ENCODE data around the gene VPS52. TPM values are rescaled to one million over a fixed set of nuclear protein-coding genes. Genes with fewer than 3 reads are reported as not detected.

The VPS52 gene, protein sequence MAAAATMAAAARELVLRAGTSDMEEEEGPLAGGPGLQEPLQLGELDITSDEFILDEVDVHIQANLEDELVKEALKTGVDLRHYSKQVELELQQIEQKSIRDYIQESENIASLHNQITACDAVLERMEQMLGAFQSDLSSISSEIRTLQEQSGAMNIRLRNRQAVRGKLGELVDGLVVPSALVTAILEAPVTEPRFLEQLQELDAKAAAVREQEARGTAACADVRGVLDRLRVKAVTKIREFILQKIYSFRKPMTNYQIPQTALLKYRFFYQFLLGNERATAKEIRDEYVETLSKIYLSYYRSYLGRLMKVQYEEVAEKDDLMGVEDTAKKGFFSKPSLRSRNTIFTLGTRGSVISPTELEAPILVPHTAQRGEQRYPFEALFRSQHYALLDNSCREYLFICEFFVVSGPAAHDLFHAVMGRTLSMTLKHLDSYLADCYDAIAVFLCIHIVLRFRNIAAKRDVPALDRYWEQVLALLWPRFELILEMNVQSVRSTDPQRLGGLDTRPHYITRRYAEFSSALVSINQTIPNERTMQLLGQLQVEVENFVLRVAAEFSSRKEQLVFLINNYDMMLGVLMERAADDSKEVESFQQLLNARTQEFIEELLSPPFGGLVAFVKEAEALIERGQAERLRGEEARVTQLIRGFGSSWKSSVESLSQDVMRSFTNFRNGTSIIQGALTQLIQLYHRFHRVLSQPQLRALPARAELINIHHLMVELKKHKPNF
- 62.5 TPM for total RNA-seq

DNA sequence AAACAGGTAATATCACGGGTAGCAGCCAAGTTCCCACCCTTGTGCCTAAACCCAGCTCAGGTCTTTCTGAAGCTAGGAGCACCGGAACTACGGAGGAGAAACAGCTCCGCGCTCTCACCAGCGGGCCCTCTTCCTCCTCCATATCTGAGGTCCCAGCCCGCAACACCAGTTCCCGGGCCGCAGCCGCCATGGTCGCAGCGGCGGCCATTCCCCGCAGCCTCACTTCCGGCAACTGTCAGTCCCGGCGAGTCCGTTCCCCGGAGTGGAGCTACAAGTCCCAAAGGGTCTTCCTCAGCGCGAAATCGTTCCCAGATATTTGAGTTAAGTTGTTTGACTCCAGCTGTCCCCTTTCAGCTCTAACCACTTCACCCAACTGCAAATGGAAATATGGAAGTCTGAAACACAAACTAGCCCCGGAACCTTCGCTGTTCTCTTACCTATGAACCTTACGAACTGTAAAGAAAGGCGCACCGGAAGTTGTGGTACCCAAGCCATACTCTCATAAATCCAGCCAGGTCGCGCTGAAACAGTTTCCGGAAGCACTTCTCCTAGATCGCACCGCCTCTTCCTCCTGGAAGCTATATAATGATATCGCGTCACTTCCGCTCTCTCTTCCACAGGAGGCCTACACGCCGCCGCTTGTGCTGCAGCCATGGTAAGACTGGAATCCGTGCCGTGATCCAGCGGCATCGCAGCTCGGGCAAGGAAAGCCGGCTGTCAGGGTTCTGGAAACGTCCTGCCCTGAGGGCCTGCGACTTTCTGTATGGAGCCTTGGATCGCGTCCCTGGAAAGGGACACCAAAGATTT lies at the start of gene VPS52, which contains the start of gene RPS18:
TSS of gene VPS52 (minus strand) at position 409 of the 807 bp plus-strand sequence. CDS start at position 208, 201 bp downstream.
TSS of gene RPS18 (plus strand) at position 608 of the 807 bp plus-strand sequence. CDS start at position 653, 45 bp downstream.
- DNase-seq (ENCODE audit: low spot score) = peak; percentile 98

DNA sequence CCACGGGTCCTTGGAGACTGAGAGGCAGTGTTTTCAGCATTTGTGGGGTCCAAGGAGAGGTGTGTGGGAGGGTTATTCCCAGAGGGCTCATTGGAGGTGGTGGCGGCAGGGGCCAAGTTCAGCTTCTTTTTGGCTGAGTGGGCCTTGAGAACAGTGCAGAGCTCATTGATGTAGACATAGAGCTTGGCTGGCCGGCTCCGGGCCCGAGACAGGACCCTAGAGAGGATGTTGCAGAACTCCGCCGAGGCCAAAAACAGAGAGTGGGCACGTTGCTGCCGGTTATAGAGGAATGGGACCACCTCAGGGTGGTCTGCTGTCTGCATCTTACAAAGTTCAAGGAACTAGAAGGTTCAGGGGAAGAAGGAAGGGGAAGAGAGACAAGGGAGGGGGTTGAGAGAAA lies 49.6 kb upstream of the VPS52 start:
- DNase-seq (ENCODE audit: low spot score) = no peak

DNA sequence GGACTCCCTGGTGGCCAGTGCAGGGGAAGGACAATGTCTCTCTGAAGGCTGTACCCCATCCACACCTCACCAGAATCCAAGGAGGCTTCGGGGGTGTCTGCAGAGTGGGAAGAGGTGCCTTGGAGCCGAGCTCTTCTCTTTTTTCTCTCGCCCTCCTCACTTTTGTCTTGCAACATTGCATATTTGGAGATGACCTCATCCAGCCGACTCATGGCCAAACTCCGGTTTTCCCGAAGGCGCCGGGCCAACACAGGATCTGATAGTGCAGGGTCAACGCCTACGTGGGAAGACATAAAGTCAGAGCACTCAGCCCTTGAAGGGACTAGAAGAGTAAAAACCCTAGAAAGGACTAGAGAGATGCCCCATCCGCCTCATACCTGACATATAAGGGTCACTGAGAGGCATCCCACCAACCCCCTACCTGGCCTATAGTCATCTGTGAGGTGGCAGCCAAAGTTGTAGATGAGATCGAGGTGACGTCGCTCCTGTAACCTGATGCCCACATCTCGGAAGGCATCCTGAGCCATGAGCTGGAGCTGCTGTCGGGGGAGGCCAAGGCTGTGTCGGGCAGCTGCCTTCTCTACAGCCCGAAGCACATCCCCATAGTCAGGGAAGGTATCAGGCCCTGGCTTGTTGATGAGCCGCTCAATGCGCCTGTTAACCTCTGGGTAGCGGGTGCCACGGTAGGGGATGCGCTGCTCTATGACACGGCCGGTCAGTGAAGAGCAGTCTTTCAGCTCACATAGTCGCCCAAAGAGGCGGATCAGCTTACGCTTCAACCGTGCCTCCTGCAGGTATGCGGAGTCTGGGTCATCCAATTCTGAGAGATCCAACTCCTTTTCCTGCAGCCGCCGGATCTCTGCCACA lies 48.9 kb upstream of the VPS52 start:
- DNase-seq (ENCODE audit: low spot score) = no peak

DNA sequence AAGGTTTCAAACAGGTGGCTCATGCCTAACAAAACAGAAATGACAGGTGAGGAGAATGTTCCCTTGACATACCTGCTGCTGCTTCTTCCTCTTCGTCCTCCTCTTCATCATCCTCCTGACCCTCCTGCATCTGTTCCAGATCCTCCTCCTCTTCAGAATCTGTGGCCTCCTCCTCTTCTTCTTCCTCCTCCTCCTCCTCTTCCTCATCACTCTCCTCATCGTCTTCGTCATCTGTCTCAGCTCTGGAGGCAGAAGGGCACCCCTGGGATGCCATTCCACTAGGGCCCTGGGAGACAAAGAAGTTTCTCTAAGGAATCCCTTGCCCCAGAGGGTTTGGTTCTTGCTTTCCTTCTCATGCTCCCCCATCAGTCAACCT lies 48.3 kb upstream of the VPS52 start:
- no peak for DNase-seq (ENCODE audit: low spot score)

DNA sequence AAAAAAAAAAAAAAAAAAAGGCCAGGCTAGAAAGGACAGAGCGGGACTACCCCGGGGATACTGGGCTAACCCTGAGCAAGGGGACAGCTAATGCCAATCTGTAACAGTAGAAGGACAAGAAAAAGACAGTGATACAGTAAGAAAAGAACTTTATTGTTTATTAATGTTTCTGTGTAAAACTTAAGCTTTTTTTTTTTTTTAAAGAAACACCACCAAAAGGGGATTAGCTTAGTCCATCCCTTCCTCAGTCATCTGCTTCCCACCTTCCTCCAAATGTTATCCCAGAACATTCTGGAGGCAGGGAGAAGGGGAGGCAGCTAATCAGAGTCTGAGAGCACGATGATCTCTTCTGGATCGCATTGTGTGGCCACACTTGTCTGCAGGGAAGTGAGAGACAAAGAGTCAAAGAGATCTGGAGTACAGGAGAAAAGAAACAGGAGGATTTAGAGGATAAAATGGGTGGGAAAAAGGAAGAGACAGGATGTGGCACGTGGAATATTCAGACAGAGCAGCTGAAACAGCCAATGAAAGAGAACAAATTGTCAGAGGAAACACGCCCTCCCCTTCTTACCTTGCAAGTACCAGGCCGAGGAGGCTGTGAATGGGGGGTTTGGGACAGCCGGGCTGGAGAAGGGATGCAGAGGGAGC lies 46.9 kb upstream of the VPS52 start:
- no peak for DNase-seq (ENCODE audit: low spot score)

DNA sequence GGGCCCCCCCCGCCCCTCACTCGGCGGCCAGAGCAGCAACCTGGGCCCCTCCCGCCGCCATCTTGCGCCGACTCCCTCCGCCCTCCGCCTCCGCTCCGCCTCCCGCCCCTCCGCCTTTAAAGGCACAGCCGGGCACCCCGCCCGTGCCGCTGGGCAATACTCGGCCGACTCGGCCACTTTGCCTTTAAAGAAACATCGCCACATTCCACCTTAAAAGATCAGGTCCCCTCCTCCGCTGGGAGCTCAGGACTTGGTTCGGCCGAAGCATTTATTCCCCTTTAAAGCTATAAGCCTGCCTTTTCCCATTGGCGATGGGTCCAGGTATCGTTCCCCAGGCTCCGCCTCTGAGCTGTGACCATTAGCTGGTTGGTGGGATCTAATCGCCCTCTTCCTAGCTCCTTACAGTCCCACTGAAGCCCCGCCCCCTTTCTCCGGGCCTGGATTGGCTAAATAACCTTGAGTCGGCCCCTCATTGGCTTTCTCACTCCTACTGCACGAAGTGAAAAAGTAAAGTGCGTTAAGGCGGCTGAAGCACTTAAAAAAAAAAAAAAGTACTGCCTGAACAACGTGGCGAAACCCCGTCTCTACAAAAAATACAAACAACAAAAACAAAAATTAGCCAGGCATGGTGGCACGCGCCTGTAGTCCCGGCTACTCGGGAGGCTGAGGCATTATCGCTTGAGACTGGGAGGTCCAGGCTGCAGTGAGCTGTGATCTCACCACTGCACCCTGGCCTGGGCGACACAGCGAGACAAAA lies 46.2 kb upstream of the VPS52 start, which contains the start of gene ZBTB22:
TSS of gene ZBTB22 (minus strand) at position 76 of the 757 bp plus-strand sequence. CDS start 828 bp downstream, outside the sequence.
- DNase-seq (ENCODE audit: low spot score) = peak; percentile 99

DNA sequence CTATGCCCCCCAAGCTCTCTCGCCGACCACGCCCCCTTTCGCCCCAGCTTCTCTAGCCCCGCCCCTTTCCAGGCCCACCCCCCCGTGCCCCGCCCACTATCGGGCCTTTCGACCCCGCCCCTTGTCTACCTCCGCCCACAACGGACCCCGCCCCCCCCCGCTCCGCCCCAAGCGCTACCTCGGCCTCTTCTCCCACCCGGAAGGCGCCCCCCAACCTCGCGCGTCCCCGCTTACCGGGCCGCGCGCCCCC lies 45.7 kb upstream of the VPS52 start:
- DNase-seq (ENCODE audit: low spot score) = peak; percentile 30

DNA sequence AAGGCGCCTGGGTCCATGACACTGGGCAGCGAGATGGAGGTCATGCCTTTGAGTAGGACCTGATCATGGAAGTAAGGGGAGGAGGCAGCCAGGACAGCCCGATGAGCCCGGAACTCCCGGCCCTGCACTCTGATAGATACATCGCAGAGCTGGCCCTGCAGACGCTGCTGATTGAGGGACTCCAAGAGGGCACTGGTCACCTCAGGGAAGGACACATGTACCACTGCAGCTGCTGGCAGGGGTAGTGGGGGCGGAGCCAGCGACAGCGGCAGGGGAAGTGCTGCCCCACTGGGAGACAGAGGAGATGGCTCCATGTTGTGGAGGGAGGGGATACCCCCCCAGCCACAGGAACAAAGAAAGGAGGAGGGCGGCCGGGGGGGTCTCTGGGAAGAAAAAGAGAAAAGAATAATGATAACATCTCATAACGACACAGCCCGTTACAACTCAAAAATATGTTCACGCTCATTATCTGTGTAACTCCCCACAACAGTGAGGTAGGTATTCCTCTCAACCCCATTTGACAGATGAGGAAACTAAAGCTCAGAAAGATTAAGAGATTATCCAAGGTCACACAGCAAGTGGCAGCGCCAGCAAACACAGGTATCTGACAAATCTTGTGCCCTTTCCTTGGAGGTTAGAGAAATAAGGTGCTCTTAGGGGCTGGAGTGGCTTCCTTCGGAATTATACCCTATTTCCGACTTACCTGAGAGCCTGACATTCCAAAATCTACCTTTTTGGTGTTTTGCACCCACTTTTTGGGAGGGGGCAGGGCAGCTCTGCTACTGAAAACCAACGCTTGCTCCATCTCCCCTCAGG lies 45.1 kb upstream of the VPS52 start:
- no peak for DNase-seq (ENCODE audit: low spot score)

DNA sequence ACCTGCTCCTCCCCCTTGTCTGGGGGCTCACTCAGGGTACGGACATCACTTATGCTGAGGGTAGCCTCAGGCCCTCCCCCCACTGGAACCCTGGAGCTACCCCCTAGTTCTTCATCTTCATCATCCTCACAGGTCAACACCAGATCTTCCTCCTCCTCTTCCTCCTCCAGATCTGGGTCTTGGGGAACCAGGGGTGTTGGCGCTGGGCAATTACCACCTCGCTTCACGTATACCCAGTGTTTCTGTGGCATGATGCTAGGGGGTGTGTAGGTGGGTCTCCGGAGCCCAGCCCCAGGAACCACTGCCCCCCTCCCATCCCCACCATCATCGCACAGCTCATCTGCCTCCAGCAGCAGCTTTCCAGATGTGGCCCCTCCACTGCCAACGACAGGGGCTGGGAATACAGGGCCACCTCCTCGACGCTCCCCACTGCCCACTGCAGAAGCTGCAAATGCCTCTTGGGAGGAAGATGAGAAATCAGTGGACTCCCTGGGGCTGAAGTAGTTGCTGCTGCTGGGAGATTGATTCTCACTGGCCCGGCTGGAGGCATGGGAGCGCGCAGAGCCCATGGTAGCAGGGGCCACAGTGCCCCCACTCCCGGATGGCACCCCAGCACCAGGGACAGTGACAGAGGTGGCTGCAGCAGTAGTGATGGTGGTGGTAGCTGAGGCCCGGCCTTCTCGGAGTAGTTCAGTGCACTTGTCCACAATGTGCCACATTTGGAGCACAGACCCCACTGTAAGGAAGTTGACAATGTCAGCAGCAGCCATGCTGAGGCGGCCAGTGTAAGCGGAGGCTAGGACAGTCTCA lies 44.3 kb upstream of the VPS52 start:
- DNase-seq (ENCODE audit: low spot score) = no peak

DNA sequence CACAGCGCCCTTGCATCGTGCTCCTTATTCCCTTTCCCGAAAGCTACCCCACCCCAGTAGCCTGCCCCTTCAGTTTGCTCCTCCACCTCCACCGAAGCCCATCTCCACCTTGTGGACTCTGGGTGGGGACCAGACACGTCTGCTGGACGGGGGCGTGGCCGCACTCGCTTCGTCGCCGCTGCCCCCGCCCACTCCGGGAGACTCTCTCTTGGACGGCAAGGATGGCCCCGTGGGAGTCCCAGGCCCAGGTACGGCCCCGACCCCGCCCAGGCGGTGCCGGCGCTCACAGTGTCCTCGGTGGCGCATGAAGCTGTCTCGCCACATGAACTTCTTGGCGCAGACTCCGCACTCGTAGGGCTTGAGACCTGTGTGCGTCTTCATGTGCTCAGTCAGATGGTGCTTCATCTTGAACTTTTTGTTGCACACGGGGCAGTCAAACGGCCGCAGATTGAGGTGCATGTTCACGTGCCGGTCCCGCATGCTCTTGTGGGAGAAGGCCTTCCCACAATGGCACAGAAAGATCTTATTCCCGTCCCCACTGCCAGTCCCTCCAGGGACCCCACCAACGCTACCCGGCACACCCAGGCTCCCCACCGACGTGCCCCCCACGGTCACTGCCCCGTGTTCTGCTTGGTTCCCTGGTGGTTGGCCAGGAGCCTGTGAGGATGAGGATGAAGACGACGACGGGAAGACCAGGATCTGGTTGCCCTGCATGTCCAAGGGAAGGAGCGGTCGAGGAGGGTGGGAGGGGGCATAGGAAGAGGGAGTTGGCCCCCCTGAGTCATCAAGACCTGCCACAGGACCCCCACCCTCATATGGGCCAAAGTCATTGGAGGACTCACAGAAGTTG lies 43.5 kb upstream of the VPS52 start:
- DNase-seq (ENCODE audit: low spot score) = peak; percentile 43

DNA sequence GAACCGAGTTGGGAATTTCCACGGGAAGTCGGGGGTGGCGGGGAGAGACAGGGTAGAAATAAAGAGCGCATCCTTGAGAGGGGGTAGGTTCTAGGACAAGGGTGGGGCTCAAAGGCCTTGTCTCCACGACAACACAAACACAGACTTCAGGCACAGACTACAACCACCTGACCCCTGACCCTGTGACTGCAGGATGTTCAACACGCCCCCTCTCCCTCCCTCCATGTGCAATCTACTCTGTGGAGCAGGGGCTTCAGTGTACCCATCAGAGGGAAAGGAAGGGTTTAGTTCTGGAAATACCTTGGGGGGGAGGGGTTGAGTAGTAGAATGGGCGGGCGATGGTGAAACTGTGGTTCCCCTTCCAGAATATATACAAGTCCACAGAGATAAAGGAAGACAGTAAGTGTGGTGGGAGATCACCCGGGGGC lies 42.9 kb upstream of the VPS52 start:
- DNase-seq (ENCODE audit: low spot score) = peak; percentile 58

DNA sequence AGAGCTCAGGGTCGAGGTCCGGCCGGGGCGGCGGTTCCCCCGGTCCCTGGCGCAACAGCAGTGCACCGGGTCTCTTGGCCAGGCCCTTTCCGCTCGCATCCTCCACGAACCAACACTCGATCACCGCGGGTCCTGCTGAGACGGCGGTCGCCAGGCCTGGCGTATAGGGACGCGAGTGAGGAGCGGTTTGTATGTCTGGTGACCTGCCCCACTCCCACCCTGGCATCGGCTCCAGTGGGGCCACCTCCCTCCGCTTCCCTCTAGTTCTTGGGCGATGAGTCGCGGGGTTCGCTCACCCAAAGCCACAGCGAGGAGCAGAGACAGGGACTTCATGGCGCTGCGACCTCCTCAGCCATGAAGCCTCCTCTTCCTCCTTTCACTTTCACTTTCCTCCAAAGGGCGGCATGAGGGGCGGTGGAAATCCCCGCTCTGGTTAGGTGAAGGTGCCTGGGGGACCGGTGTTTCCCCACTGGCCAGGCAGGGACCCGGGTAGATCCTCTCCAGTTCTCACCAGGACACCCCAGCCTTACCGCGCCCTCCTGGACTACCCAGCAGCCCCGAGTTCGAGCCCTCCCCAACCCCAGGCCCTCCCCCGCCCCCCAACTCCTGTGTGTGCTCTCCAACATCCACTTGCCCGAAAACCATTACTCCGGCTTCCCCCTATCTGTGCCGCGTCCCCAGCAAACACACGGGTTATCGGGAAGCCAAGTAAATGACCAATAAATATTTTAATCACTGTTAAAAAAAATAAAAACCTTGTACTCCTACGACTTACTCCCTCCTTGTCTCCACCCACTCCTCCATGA lies 42.2 kb upstream of the VPS52 start, which contains the start of gene TAPBP:
TSS of gene TAPBP (minus strand) at position 370 of the 806 bp plus-strand sequence. CDS start at position 333, 37 bp downstream.
- peak; percentile 48 for DNase-seq (ENCODE audit: low spot score)

DNA sequence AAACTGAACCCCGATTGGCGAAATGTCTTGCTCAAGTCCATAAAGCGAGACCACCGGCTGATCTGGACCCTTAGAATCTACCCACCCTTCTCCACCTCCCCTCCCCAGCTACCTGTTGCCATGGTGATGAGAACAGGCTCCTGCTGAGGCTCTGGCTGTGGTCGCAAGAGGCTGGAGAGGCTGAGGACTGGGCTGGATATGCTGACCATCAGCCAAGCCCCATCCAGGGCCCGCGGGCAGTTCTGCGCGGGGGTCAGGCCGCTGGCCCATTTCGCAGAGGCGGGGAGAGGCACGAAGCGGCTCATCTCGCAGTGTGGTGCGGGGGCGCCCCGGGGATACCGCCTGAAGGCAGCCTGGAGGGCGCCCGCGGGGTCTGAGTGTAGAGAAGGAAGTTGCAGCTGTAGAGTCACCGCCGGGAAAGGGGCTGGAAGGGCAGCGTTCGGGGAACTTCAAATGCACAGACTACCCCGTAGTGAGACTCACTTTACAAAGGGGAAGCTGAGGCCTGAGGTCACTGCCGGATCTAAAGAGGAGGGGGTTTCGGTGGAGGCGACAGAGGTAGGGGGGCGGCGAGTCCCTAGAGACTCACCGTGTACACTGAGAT lies 41.5 kb upstream of the VPS52 start:
- DNase-seq (ENCODE audit: low spot score) = peak; percentile 33

DNA sequence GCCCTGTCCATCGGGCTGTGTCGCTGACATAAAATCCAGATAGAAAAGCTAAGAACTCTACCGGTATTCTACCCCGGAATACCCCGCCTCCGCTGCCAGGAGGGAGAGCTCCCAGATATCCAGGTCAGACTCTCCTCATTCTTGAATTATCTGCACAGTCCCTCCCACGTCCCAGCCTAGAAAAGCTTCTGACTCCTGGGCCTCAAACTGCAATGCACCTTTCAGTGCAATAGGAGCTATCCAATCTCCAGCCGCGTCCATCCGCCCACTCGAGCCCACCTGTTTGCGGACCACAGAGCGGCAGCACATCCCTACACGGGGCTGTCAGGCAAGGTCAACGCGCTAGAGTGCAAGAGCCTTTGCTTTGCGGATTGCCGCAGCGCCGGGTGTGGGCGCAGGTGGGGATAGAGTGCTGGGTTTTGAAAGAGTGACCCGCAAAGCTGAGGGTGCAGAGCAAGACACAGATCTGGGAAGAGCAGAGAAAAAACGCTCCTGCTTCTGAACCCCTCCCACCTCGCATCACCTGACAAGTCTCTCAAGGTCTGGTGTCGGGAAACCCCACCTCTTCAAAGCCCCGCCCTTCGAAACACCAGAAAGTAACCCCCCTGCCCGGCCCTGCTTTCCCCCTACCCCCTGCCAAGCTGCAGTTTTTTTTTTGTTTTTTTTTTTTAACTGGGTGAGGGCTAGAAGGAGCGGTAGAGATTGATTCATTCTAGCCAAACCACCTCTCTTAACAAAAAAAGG lies 40.9 kb upstream of the VPS52 start:
- peak; percentile 83 for DNase-seq (ENCODE audit: low spot score)

DNA sequence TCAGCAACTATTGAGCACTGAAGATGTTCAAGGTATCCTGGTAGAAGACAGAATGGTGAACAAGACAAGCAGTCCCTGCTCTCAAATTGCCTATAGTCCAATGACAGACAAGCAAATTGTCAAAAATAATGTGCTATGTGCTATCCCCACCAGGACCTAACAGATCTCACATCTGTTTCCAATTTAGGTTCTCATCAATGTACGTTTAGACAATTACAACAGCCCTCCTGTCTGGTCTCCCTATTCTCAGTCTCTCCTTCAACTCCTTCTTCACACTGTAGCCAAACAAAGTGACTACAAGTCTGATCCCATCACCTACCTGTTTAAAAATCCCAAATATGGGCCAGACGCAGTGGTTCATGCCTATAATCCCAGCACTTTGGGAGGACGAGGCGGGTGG lies 34.7 kb upstream of the VPS52 start:
- DNase-seq (ENCODE audit: low spot score) = no peak

Measured in mucosa of gallbladder (tissue), 1 donor.